Measurements from ENCODE around the gene NCF2. TPM values are rescaled to one million over a fixed set of nuclear protein-coding genes. Genes with fewer than 3 reads are reported as not detected.

Gene NCF2
- total and polyA plus RNA-seq, 2 donors (not counting 3 experiments of a cell fraction or from before 2014, with no cell fraction given): 0.03 TPM; not detected in 1

DNA sequence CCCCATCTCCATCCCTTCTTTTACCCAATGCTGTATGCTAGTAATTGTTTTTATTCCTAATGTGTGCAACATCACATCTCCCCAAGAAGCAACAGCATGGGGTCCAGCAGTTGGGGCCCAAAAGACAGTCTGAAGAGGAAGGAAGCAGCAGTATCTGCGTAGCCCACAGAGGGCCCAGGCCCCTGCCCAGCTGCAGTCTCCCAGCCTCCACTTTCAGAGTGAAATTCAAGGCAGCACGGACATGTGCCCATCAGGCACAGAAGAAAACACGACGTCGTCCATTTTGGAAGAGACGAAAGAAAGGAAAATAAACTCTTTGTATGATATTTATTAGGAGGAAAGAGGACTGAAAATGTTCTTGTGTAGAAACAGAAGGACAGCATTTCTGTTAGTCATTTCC lies 37.4 kb downstream of the NCF2 start:
- FAIRE-seq (no peak), DNase-seq (ENCODE audit: low read depth, low spot score) (no peak)
- ChIA-PET CTCF (no interaction called here), POLR2A (no interaction called here)
- Histone ChIP-seq H3K9me1 (replicated peaks; ENCODE audit: control insufficient read depth, extremely low read depth, insufficient read depth, low read length) (no peaks in the 10 kb centered on the region), H3K27ac (ENCODE audit: insufficient read depth, low read depth, low read length) (no peak overlapping the region), H3K4me1 (ENCODE audit: control insufficient read depth, extremely low read depth, insufficient read depth, low read length) (peaks cover 6% of the 10 kb centered on the region), H4K20me1 (replicated peaks; ENCODE audit: control insufficient read depth, extremely low read depth, insufficient read depth, low read length) (no peaks in the 10 kb centered on the region), H3K79me2 (ENCODE audit: control insufficient read depth, insufficient read depth, low read length) (no peaks in the 10 kb centered on the region), H3K27me3 (ENCODE audit: control insufficient read depth in 2 of 2, insufficient read depth in 2 of 2, low read length in 2 of 2) (no peaks in the 10 kb centered on the region), H3K4me2 (ENCODE audit: insufficient read depth, low read length) (no peak overlapping the region), H3K36me3 (ENCODE audit: control insufficient read depth in 2 of 2, extremely low read depth in 1 of 2, insufficient read depth in 2 of 2, low read length in 2 of 2) (peaks cover 11 to 15% of the 10 kb centered on the region in 2 experiments), H2AFZ (ENCODE audit: low read depth, low read length) (no peak overlapping the region), H3K9ac (replicated peaks; ENCODE audit: extremely low read depth, insufficient read depth, low read length) (no peak overlapping the region), H3K4me3 (replicated peaks in 1 of 3; ENCODE audit: insufficient read depth in 1 of 3, low read depth in 1 of 3, low read length in 3 of 3) (no peak overlapping the region), H3K9me3 (replicated peaks; ENCODE audit: control insufficient read depth, insufficient read depth, low read length) (no peaks in the 10 kb centered on the region)
- TF ChIP-seq JUN (IDR thresholded peaks at IDR 0.05; ENCODE audit: borderline replicate concordance, insufficient read depth, insufficient read length, low read depth) (no peak), FOS (IDR thresholded peaks at IDR 0.05; ENCODE audit: borderline replicate concordance, insufficient read depth, low read length) (no peak), EZH2 (IDR thresholded peaks at IDR 0.05; ENCODE audit: borderline replicate concordance, low read depth, low read length, severe bottlenecking) (no peak), CTCF (IDR thresholded peaks at IDR 0.05; ENCODE audit: extremely low read depth in 1 of 2, insufficient read depth in 1 of 2, low read depth in 1 of 2, low read length in 2 of 2) (no peak), MYC (IDR thresholded peaks at IDR 0.05; ENCODE audit: low read depth, low read length) (no peak), POLR2AphosphoS5 (IDR thresholded peaks at IDR 0.05; ENCODE audit: insufficient read depth, low read depth, low read length) (no peak), POLR2A (IDR thresholded peaks at IDR 0.05; ENCODE audit: low read depth, low read length) (no peak), GATA2 (IDR thresholded peaks at IDR 0.05; ENCODE audit: insufficient read depth, insufficient read length, low read depth, low read length) (no peak)
- TF ChIP-seq, protein P1, sequence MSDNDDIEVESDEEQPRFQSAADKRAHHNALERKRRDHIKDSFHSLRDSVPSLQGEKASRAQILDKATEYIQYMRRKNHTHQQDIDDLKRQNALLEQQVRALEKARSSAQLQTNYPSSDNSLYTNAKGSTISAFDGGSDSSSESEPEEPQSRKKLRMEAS (IDR thresholded peaks at IDR 0.05; ENCODE audit: insufficient read depth, insufficient read length): no peak
- BruUV-seq (replicated peaks): TSS peak; percentile 27
- intact Hi-C loops (cut with micrococcal nuclease) (no loop called here), dilution Hi-C loops (cut with MboI; ENCODE audit: extremely low pct_ligation_motif_present, low sequenced_read_pairs) (no loop called here)

Measured in endothelial cell of umbilical vein (primary cell).